Smooth muscle cell (in vitro differentiated cells): ENCODE data around the gene LCN12. TPM values are rescaled to one million over a fixed set of nuclear protein-coding genes. Genes with fewer than 3 reads are reported as not detected.

Experiments
- DNase-seq: peaks from one replicate; lab custom pipeline; 2025; ENCODE audit not compliant: unreplicated experiment; lab: John Stamatoyannopoulos, UW
- H2AFZ ChIP-seq: fragments of 200-600 bp; sonication (generic); 2 replicates; pipeline ENCODE4 v1.6.0; 2016; ENCODE audit warnings: antibody characterized with exemption, low read depth, mild to moderate bottlenecking
- H3F3A ChIP-seq: fragments of 200-600 bp; sonication (generic); 2 replicates; pipeline ENCODE4 v1.6.0; 2017; ENCODE audit warnings: antibody characterized with exemption, low read depth
- H3K27ac ChIP-seq: fragments of 200-600 bp; sonication (generic); 2 replicates; pipeline ENCODE4 v1.5.1; 2016; ENCODE audit warnings: low read depth, mild to moderate bottlenecking
- H3K27me3 ChIP-seq: fragments of 200-600 bp; sonication (generic); 2 replicates; pipeline ENCODE4 v1.6.1; 2016; ENCODE audit warnings: low read depth, mild to moderate bottlenecking
- H3K36me3 ChIP-seq: fragments of 200-600 bp; sonication (generic); 2 replicates; pipeline ENCODE4 v1.5.1; 2016; ENCODE audit warnings: low read depth
- H3K4me1 ChIP-seq: fragments of 200-600 bp; sonication (generic); 2 replicates; pipeline ENCODE4 v1.5.1; 2016; ENCODE audit warnings: low read depth
- H3K4me2 ChIP-seq: fragments of 200-600 bp; sonication (generic); 2 replicates; pipeline ENCODE4 v1.6.0; 2016; ENCODE audit warnings: mild to moderate bottlenecking
- H3K4me3 ChIP-seq: fragments of 200-600 bp; sonication (generic); 2 replicates; pipeline ENCODE4 v1.5.1; 2016; ENCODE audit warnings: mild to moderate bottlenecking
- H3K79me2 ChIP-seq: fragments of 200-600 bp; sonication (generic); 2 replicates; pipeline ENCODE4 v1.6.0; 2016; ENCODE audit warnings: low read depth, mild to moderate bottlenecking
- H3K9ac ChIP-seq: fragments of 200-600 bp; sonication (generic); 2 replicates; pipeline ENCODE4 v1.6.0; 2016; ENCODE audit warnings: low read depth
- H3K9me3 ChIP-seq: fragments of 200-600 bp; sonication (generic); replicated peaks from 2 replicates; pipeline ENCODE4 v1.5.1; 2016; ENCODE audit warnings: low read depth
- H4K20me1 ChIP-seq: fragments of 200-600 bp; sonication (generic); 2 replicates; pipeline ENCODE4 v1.6.0; 2016; ENCODE audit warnings: low read depth
- WGBS: methylation state at CpG from one replicate; pipeline ENCODE4 v1.1.7; 2016; ENCODE audit warnings: low lambda C conversion rate; 5-methylcytosine and 5-hydroxymethylcytosine counted together
- polyA plus RNA-seq: library from polyadenylated mRNA; unstranded; fragments of >200 nt; fragmentation: Nextera tagmentation; extraction: Ambion mirVana; gene quantifications from 2 replicates; pipeline ENCODE4 v1.2.1, GENCODE V29; 2016
- total RNA-seq: library from RNA; depleted of rRNA; stranded (reverse); fragments of >200 nt; gene quantifications from 2 replicates; pipeline ENCODE4 v1.2.3, GENCODE V29; 2014
- TF ChIP-seq, protein P1 (sequence below): fragments of 200-600 bp; sonication (generic); IDR thresholded peaks from 2 replicates; pipeline ENCODE4 v1.5.1; 2017; ENCODE audit warnings: borderline replicate concordance, mild to moderate bottlenecking, antibody characterized with exemption; ENCODE audit not compliant: insufficient read depth, poor library complexity, severe bottlenecking

LCN12 gene
- total and polyA plus RNA-seq, 2 experiments from 2014 or later = not detected

DNA sequence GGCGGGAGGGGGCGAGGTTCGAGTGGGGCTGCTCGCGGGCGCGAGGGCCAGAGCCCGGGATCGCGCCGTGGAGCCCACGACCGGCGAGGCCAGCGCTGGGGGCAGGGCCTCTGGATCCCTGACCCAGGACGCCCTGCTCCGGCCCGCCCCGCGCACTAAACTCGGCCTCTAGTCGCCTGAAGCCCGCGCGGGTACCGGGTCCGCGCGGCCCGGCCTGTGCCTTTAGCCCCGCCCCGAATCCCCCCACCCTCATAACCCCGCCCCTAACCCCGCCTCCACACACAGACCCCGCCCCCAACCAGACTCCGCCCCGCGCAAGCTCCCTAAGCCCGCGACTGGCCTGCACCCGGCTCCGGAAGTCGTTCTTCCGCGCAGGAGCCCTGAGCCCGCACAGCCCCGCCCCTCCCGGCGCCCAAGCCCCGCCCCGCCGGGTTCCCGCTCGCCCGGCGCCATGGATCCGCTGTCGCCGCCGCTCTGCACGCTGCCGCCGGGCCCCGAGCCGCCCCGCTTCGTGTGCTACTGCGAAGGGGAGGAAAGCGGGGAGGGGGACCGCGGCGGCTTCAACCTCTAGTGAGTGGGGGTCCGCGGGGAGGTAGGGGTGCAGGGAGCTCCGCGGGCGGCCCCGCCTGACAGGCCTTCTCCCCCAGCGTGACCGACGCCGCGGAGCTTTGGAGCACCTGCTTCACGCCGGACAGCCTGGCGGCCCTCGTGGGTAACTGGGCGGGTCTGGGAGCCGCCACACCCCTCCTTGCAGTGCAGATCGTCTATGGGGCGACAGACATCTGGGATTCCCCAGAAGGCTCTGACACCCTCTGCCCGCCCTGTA lies 40.1 kb downstream of the LCN12 start, which contains the start of gene PAXX:
Gene PAXX, plus strand, starts transcription at position 430 of the 826 bp plus-strand sequence. Its CDS starts 22 bp downstream, at position 452.
- peak within 1 kb of the TSS; percentile 97 for H3K4me2 ChIP-seq
- peak within 1 kb of the TSS; percentile 84 for H2AFZ ChIP-seq
- TF ChIP-seq, protein P1, sequence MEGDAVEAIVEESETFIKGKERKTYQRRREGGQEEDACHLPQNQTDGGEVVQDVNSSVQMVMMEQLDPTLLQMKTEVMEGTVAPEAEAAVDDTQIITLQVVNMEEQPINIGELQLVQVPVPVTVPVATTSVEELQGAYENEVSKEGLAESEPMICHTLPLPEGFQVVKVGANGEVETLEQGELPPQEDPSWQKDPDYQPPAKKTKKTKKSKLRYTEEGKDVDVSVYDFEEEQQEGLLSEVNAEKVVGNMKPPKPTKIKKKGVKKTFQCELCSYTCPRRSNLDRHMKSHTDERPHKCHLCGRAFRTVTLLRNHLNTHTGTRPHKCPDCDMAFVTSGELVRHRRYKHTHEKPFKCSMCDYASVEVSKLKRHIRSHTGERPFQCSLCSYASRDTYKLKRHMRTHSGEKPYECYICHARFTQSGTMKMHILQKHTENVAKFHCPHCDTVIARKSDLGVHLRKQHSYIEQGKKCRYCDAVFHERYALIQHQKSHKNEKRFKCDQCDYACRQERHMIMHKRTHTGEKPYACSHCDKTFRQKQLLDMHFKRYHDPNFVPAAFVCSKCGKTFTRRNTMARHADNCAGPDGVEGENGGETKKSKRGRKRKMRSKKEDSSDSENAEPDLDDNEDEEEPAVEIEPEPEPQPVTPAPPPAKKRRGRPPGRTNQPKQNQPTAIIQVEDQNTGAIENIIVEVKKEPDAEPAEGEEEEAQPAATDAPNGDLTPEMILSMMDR = no peak
- H3K36me3 ChIP-seq = no peaks in the 10 kb centered on the region
- H3K9ac ChIP-seq = peak within 1 kb of the TSS; percentile 57
- WGBS = 2% methylated on average over 45 of the region's 92 CpGs
- H3K9me3 ChIP-seq = no peaks in the 10 kb centered on the region
- DNase-seq = peak; percentile 78
- H3K27ac ChIP-seq = peak within 1 kb of the TSS; percentile 31
- H3K4me1 ChIP-seq = peaks cover 16% of the 10 kb centered on the region
- no peaks in the 10 kb centered on the region for H3K27me3 ChIP-seq
- H3F3A ChIP-seq = peaks cover 3% of the 10 kb centered on the region
- no peaks in the 10 kb centered on the region for H4K20me1 ChIP-seq
- H3K79me2 ChIP-seq = no peaks in the 10 kb centered on the region
- peak within 1 kb of the TSS; percentile 93 for H3K4me3 ChIP-seq

GRCh38 chr9:136992819-136993369 lies 40.8 kb downstream of the LCN12 start:
- no peaks in the 10 kb centered on the region for H3K79me2 ChIP-seq
- TF ChIP-seq, protein P1 = no peak
- H3K27me3 ChIP-seq = no peaks in the 10 kb centered on the region
- peak overlapping the region; percentile 84 for H2AFZ ChIP-seq
- peaks cover 3% of the 10 kb centered on the region for H3F3A ChIP-seq
- no peaks in the 10 kb centered on the region for H3K36me3 ChIP-seq
- H3K4me3 ChIP-seq = peak overlapping the region; percentile 93
- peaks cover 18% of the 10 kb centered on the region for H3K4me1 ChIP-seq
- 45% methylated on average over 18 of the region's 18 CpGs for WGBS
- H3K27ac ChIP-seq = no peak overlapping the region
- H3K9ac ChIP-seq = peak overlapping the region; percentile 57
- no peaks in the 10 kb centered on the region for H4K20me1 ChIP-seq
- no peaks in the 10 kb centered on the region for H3K9me3 ChIP-seq
- peak overlapping the region; percentile 97 for H3K4me2 ChIP-seq
- DNase-seq = no peak

GRCh38 chr9:136994180-136994887 lies 42.3 kb downstream of the LCN12 start:
- H3K9ac ChIP-seq = no peak overlapping the region
- no peak for DNase-seq
- H3K9me3 ChIP-seq = no peaks in the 10 kb centered on the region
- no peak overlapping the region for H3K4me3 ChIP-seq
- TF ChIP-seq, protein P1 = no peak
- no peaks in the 10 kb centered on the region for H4K20me1 ChIP-seq
- 81% methylated on average over 31 of the region's 54 CpGs for WGBS
- H3K4me2 ChIP-seq = peak overlapping the region; percentile 31
- no peaks in the 10 kb centered on the region for H3K79me2 ChIP-seq
- H3F3A ChIP-seq = peaks cover 3% of the 10 kb centered on the region
- no peak overlapping the region for H3K27ac ChIP-seq
- no peak overlapping the region for H2AFZ ChIP-seq
- no peaks in the 10 kb centered on the region for H3K36me3 ChIP-seq
- H3K27me3 ChIP-seq = no peaks in the 10 kb centered on the region
- H3K4me1 ChIP-seq = peaks cover 18% of the 10 kb centered on the region
